GM18505 (cell line): ENCODE results near the gene KRT3.

ENCODE experiments used
- ATAC-seq: cut with Tn5 transposase; IDR thresholded peaks from one replicate; pipeline ENCODE4 v1.9.1; 2021; ENCODE audit not compliant: unreplicated experiment
- POLR2A ChIP-seq: IDR thresholded peaks from 4 replicates; pipeline ENCODE4 v1.6.1; 2011; ENCODE audit warnings: borderline replicate concordance; ENCODE audit not compliant: insufficient read depth, insufficient read length; ENCODE audit errors: extremely low read depth

KRT3 gene

GRCh38 chr12:52794479-52795331 lies 1.2 kb downstream of the KRT3 start:
- no peak for ATAC-seq

GRCh38 chr12:52792185-52793029 lies 3.5 kb downstream of the KRT3 start:
- TF ChIP-seq POLR2A = no peak
- ATAC-seq = no peak

More at GRCh38 chr12:52794479-52795331, 1.2 kb downstream of the KRT3 start:
- TF ChIP-seq POLR2A = no peak

- no peak for ATAC-seq
- no peak for TF ChIP-seq POLR2A
Measured at GRCh38 chr12:52791271-52792184, 4.4 kb downstream of the KRT3 start.

- no peak for ATAC-seq
- no peak for TF ChIP-seq POLR2A
Measured at GRCh38 chr12:52790427-52791270, 5.3 kb downstream of the KRT3 start.

GRCh38 chr12:52789637-52790426 lies 6.1 kb downstream of the KRT3 start:
- no peak for ATAC-seq
- TF ChIP-seq POLR2A = no peak

GRCh38 chr12:52788876-52789636 lies 6.9 kb downstream of the KRT3 start:
- ATAC-seq = no peak
- no peak for TF ChIP-seq POLR2A

- no peak for TF ChIP-seq POLR2A
Measured at GRCh38 chr12:52788192-52788875, 7.6 kb downstream of the KRT3 start.

GRCh38 chr12:52787324-52788191 lies 8.4 kb downstream of the KRT3 start:
- no peak for TF ChIP-seq POLR2A
- ATAC-seq = no peak

More at GRCh38 chr12:52788192-52788875, 7.6 kb downstream of the KRT3 start:
- ATAC-seq = no peak

GRCh38 chr12:52784909-52785308 lies 11.0 kb downstream of the KRT3 start:
- no peak for TF ChIP-seq POLR2A
- ATAC-seq = no peak
